Colonic mucosa (tissue), 4 donors: ENCODE measurements around the gene LRP11. TPM values are rescaled to one million over a fixed set of nuclear protein-coding genes. Genes with fewer than 3 reads are reported as not detected.
A peak's percentile ranks its signal among the peaks of the same experiment; 100 is the strongest.
"Not testable (repeated sequence)": the region's sequence is repeated elsewhere in the genome, so short reads cannot be mapped to it uniquely, and the experiment has no call there.

Experiments
- DNase-seq: peaks from one replicate; pipeline ENCODE4 v3.0.0-alpha.2; 2020
- H3K27ac ChIP-seq: fragments of 200-600 bp; one replicate; pipeline ENCODE4 v1.8.0; 2021
- H3K27me3 ChIP-seq: fragments of 200-600 bp; one replicate; pipeline ENCODE4 v1.8.0; 2021
- H3K36me3 ChIP-seq: fragments of 200-600 bp; one replicate; pipeline ENCODE4 v1.8.0; 2021
- H3K4me1 ChIP-seq: fragments of 200-600 bp; one replicate; pipeline ENCODE4 v1.8.0; 2021; ENCODE audit warnings: mild to moderate bottlenecking
- H3K4me3 ChIP-seq: fragments of 200-600 bp; one replicate; pipeline ENCODE4 v1.8.0; 2021
- H3K9ac ChIP-seq, 2 donors: one replicate each; pipeline ENCODE4 v1.7.0; 2013; ENCODE audit warnings: control low read depth in 2 of 2, low read depth in 2 of 2, low read length in 2 of 2
- H3K9me3 ChIP-seq: fragments of 200-600 bp; one replicate; pipeline ENCODE4 v1.8.0; 2021
- intact Hi-C: fragments of 100-400 bp; cut with DNase I; formaldehyde crosslinking; loops from one replicate; pipeline ENCODE4 v1.14.1; 2022
- total RNA-seq, 2 donors: library from RNA; stranded (reverse); fragmentation: NEBNext Ultra II Directional in 1 of 2; extraction: Animal tissue kit (Norgen Biotek cat#: 25700) in 1 of 2; gene quantifications; one replicate each; pipeline ENCODE4 v1.2.1, GENCODE V29; 2021
- TF ChIP-seq, protein P1 (sequence below): fragments of 200-600 bp; IDR thresholded peaks from one replicate; pipeline ENCODE4 v1.8.0; 2022; ENCODE audit warnings: antibody characterized with exemption, mild to moderate bottlenecking
- donor health status: healthy.
- donor health status: DM: no; HTN: no; CAD: no.
- donor health status: DM: no; HTN: no; CAD: no.

LRP11 gene
- total RNA-seq, 2 donors from 2014 or later, result 24.8 to 39.4 TPM

DNA sequence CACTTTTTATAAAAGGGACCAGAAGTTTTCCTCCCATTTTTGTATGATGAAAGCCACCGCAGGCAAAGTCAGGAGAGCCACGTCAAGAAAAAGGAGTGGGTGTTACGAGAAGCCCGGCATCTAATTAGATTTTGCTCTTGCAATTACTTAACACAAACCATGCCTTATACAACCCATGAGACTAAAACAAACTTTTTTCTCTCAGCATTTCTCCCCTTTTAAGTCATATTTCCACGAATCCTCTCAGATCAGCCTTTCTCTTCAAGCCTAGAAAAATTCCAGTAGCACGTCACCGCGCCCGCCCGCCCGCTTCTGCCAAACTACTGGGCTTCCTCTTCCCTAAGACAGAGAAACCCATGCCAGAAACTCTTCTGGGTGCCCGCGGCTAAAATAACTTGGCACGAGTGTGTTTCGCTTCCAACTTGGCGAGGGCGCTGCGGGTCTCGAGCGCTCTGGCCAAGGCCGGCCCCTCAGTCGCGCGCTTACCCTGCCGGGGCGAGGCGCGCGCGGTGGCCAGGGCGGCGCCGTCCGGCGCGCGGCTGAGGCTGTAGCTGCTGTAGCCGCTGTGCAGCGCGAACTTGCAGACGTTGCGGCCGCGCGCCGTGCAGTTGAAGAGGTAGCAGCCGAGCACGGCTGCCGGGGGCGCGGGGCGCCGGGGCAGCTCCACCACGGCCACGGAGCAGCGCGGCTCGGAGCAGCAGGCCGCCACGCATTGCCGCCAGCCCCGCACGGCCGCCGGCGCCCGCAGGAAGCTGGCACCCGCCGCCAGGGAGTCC lies 1.0 kb downstream of the LRP11 start:
- Histone ChIP-seq H3K36me3 (no peaks in the 10 kb centered on the region), H3K9ac (peak overlapping the region; percentile 56 to 74), H3K27me3 (no peaks in the 10 kb centered on the region), H3K4me1 (no peaks in the 10 kb centered on the region), H3K9me3 (no peaks in the 10 kb centered on the region), H3K4me3 (peak overlapping the region; percentile 64), H3K27ac (peak overlapping the region; percentile 92)
- intact Hi-C loops, result no loop called here
- DNase-seq, result peak; percentile 61
- TF ChIP-seq, protein P1, sequence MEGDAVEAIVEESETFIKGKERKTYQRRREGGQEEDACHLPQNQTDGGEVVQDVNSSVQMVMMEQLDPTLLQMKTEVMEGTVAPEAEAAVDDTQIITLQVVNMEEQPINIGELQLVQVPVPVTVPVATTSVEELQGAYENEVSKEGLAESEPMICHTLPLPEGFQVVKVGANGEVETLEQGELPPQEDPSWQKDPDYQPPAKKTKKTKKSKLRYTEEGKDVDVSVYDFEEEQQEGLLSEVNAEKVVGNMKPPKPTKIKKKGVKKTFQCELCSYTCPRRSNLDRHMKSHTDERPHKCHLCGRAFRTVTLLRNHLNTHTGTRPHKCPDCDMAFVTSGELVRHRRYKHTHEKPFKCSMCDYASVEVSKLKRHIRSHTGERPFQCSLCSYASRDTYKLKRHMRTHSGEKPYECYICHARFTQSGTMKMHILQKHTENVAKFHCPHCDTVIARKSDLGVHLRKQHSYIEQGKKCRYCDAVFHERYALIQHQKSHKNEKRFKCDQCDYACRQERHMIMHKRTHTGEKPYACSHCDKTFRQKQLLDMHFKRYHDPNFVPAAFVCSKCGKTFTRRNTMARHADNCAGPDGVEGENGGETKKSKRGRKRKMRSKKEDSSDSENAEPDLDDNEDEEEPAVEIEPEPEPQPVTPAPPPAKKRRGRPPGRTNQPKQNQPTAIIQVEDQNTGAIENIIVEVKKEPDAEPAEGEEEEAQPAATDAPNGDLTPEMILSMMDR, result no peak

DNA sequence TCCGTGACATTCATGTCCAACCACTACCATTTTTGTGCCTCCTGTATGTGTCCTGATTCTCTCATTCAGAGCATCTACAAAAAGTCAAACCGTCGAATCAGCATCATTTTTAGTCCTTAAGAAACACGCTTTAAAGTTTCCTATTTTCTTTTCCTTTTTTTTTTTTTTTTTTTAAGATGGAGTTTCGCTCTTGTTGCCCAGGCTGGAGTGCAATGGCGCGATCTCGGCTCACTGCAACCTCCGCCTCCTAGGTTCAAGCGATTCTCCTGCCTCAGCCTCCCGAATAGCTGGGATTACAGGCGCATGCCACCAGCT lies 1.8 kb downstream of the LRP11 start:
- Histone ChIP-seq H3K27ac (peak overlapping the region; percentile 92), H3K4me3 (peak overlapping the region; percentile 64)
- DNase-seq, H3K36me3 ChIP-seq, H3K27me3 ChIP-seq, intact Hi-C loops, H3K9me3 ChIP-seq, H3K4me1 ChIP-seq, H3K9ac ChIP-seq: not testable (repeated sequence)

DNA sequence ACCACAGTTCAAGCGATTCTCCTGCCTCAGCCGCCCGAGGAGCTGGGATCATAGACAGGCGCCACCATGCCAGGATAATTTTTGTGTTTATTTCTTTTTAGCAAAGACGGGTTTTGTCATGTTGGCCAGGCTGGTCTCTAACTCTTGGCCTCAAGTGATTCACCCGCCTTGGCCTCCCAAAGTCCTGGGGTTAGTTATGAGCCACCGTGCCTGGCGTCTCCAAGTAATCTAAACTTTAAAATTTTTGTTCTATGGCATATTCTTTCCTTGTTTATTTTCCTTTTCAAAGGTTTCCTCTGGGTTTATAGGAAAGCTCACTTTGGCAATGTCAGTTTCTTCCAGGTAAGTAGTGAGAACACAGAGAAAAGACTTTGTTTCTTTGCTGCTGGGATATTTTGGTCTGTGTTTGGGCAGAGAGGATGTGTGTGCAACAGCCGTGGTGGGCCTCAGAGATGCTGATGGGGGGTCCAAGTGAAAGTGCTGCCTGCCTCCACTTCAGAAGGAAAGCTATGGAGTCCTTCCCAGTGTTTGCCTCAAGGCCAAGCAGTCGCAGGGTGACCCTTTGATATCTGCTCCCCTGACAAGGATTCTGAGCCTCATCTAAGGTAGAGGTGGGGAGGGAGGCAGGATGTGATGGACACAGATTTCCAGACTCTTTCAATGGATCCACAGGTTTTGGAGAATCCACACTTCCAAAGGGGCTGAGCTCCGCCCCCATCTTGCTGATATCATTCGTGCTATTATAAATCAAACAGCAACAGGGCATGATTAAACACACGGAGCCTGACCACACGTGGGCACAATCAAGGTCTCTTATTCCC lies 2.3 kb downstream of the LRP11 start:
- peak; percentile 18 for DNase-seq
- no peak overlapping the region for H3K27ac ChIP-seq
- no peaks in the 10 kb centered on the region for H3K9me3 ChIP-seq
- no peak overlapping the region for H3K4me3 ChIP-seq
- intact Hi-C loops, result no loop called here
- no peak overlapping the region for H3K9ac ChIP-seq
- H3K27me3 ChIP-seq, result no peaks in the 10 kb centered on the region
- no peaks in the 10 kb centered on the region for H3K36me3 ChIP-seq
- H3K4me1 ChIP-seq, result no peaks in the 10 kb centered on the region
- TF ChIP-seq, protein P1, result no peak

GRCh38 chr6:149860834-149861602 lies 3.1 kb downstream of the LRP11 start:
- no peaks in the 10 kb centered on the region for H3K36me3 ChIP-seq

GRCh38 chr6:149860513-149860833 lies 3.7 kb downstream of the LRP11 start:
- no peak for DNase-seq
- Histone ChIP-seq H3K9me3 (no peaks in the 10 kb centered on the region), H3K27me3 (no peaks in the 10 kb centered on the region), H3K27ac (no peak overlapping the region), H3K4me1 (peaks cover 11% of the 10 kb centered on the region), H3K4me3 (no peak overlapping the region), H3K9ac (no peak overlapping the region), H3K36me3 (no peaks in the 10 kb centered on the region)
- intact Hi-C loops, result no loop called here
- TF ChIP-seq, protein P1, result no peak

More at GRCh38 chr6:149860834-149861602, 3.1 kb downstream of the LRP11 start:
- intact Hi-C loops, result no loop called here
- Histone ChIP-seq H3K4me1 (peaks cover 5% of the 10 kb centered on the region), H3K27me3 (no peaks in the 10 kb centered on the region), H3K27ac (no peak overlapping the region), H3K4me3 (no peak overlapping the region), H3K9ac (no peak overlapping the region), H3K9me3 (no peaks in the 10 kb centered on the region)
- DNase-seq, result no peak
- TF ChIP-seq, protein P1, result no peak
